ENCODE results near the gene PLCG2. TPM values are rescaled to one million over a fixed set of nuclear protein-coding genes. Genes with fewer than 3 reads are reported as not detected.

The PLCG2 gene
- total RNA-seq, 1 experiment from 2014 or later = 3.5 TPM

DNA sequence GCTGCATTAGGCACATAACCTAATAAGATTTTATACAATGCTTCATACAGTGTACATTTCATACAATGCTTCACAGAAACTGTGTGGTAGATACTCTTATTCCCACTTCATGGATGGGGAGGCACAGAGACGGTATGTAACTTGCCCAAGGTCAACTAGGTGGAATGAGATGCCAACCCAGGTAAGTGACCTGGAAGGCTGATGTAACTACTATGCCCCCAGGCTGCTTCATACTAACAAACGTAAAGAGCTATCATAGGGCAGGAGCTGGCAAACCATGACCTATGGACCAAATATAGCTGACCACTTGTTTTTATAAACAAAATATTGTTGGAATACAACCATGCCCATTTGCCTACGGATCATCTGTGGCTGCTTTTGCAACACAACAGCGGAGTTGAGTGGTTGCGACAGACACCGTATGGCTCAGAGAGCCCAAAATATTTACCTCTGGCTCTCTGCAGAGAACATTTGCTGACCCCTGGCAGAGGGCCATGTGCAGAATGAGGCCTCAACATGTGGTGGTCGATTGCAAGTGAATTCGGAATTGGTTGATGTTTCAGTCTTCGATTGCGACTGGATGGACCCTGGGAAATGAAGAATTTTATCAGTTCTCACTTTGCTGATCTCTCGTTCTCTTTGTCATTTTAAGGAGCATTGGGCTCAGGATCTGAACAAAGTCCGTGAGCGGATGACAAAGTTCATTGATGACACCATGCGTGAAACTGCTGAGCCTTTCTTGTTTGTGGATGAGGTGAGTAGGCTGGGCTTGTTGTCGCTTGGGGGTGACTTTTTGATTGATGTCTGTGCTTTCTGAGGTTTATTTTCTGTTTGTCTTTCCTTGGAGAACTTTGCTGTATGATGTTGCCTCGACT lies 109.7 kb downstream of the PLCG2 start:
- no peak overlapping the region for H3K4me2 ChIP-seq (ENCODE audit: low read length)
- ATAC-seq (no peak), DNase-seq (no peak)
- no peaks in the 10 kb centered on the region for H3K9me2 ChIP-seq (replicated peaks; ENCODE audit: low read length)
- no peaks in the 10 kb centered on the region for H3K9me3 ChIP-seq (ENCODE audit: low read length)
- BruUV-seq (replicated peaks) = no TSS peak
- intact Hi-C loops (cut with micrococcal nuclease) = no loop called here
- no peak overlapping the region for H2AFZ ChIP-seq (ENCODE audit: low read length)
- no peak overlapping the region for H3K27ac ChIP-seq (ENCODE audit: low read length)
- H3F3A ChIP-seq (ENCODE audit: low read length, unreplicated experiment) = no peaks in the 10 kb centered on the region
- no peaks in the 10 kb centered on the region for H3K36me3 ChIP-seq (ENCODE audit: low read depth, low read length)
- H3K4me1 ChIP-seq (ENCODE audit: insufficient read depth, low read length) = peaks cover 13% of the 10 kb centered on the region
- ChIA-PET CTCF (no interaction called here), POLR2A (ENCODE audit: unreplicated experiment) (interaction anchor here (0.6 kb wide), 1 partner anchor 20 kb away, joined by 3 read pairs; no protein-coding TSS in a partner anchor)
- H3K4me3 ChIP-seq (ENCODE audit: low read length) = no peak overlapping the region
- TF ChIP-seq, protein P1, sequence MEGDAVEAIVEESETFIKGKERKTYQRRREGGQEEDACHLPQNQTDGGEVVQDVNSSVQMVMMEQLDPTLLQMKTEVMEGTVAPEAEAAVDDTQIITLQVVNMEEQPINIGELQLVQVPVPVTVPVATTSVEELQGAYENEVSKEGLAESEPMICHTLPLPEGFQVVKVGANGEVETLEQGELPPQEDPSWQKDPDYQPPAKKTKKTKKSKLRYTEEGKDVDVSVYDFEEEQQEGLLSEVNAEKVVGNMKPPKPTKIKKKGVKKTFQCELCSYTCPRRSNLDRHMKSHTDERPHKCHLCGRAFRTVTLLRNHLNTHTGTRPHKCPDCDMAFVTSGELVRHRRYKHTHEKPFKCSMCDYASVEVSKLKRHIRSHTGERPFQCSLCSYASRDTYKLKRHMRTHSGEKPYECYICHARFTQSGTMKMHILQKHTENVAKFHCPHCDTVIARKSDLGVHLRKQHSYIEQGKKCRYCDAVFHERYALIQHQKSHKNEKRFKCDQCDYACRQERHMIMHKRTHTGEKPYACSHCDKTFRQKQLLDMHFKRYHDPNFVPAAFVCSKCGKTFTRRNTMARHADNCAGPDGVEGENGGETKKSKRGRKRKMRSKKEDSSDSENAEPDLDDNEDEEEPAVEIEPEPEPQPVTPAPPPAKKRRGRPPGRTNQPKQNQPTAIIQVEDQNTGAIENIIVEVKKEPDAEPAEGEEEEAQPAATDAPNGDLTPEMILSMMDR (conservative IDR thresholded peaks at IDR 0.05; ENCODE audit: low read depth, low read length) = no peak
- TF ChIP-seq EZH2phosphoT487 (IDR thresholded peaks at IDR 0.05; ENCODE audit: borderline replicate concordance, low read length) (no peak), EZH2 (IDR thresholded peaks at IDR 0.05; ENCODE audit: low read length, unreplicated experiment) (no peak)
- H3K27me3 ChIP-seq (ENCODE audit: low read length) = no peaks in the 10 kb centered on the region
- no peaks in the 10 kb centered on the region for H4K20me1 ChIP-seq (ENCODE audit: low read length)
- H3K9ac ChIP-seq (ENCODE audit: low read length) = no peak overlapping the region
- no peaks in the 10 kb centered on the region for H3K79me2 ChIP-seq (ENCODE audit: low read length)

DNA sequence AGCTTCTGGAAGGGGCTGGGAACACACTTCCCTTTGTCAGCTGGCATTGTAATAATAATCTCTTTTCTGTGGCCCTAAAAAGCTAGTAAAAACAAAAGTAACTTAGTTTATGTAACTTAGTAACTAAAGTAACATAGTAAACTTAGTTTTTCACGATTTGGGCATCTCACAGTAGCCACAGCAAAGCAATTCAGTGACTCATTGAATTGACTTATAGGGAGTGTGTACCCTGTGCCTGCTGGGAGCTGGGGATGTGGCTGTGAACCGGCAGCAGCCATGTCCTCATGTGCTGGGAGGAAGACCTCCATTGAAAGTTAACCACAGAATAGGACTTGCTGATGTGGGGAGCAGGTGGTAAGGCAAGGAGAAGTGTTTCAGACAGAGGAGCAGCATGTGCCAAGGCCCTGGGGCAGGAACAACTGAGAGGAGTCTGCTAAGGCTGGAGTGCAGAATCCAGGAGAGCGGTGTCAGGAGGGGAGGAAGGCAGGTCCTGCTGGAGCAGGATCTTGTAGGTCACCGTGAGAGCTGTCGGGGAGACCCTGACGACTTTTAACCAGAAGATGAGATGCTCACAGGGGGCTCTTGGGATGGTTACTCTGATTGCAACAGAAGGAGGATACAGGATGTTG lies 112.8 kb downstream of the PLCG2 start:
- no peaks in the 10 kb centered on the region for H3K9me3 ChIP-seq (ENCODE audit: low read length)
- H4K20me1 ChIP-seq (ENCODE audit: low read length) = no peaks in the 10 kb centered on the region
- no peaks in the 10 kb centered on the region for H3K36me3 ChIP-seq (ENCODE audit: low read depth, low read length)
- H3K4me2 ChIP-seq (ENCODE audit: low read length) = no peak overlapping the region
- BruUV-seq (replicated peaks) = no TSS peak
- DNase-seq = peak; percentile 63
- H3K27me3 ChIP-seq (ENCODE audit: low read length) = no peaks in the 10 kb centered on the region
- no peak overlapping the region for H3K4me3 ChIP-seq (ENCODE audit: low read length)
- intact Hi-C loops (cut with micrococcal nuclease) = loop anchor here (1.0 to 10.0 kb wide), 4 partner anchors 9 to 339 kb away; partner anchors contain the start of gene HSD17B2
- peak overlapping the region; percentile 57 for H2AFZ ChIP-seq (ENCODE audit: low read length)
- H3K9me2 ChIP-seq (replicated peaks; ENCODE audit: low read length) = no peaks in the 10 kb centered on the region
- H3K79me2 ChIP-seq (ENCODE audit: low read length) = no peaks in the 10 kb centered on the region
- CTCF ChIA-PET = interaction anchor here (0.5 to 1.5 kb wide), 2 partner anchors 105 to 489 kb away, joined by 9 to 13 read pairs; no protein-coding TSS in a partner anchor
- no peak overlapping the region for H3K9ac ChIP-seq (ENCODE audit: low read length)
- H3F3A ChIP-seq (ENCODE audit: low read length, unreplicated experiment) = no peaks in the 10 kb centered on the region
- ATAC-seq = peak; percentile 94
- H3K27ac ChIP-seq (ENCODE audit: low read length) = peak overlapping the region; percentile 62
- peaks cover 13% of the 10 kb centered on the region for H3K4me1 ChIP-seq (ENCODE audit: insufficient read depth, low read length)
- POLR2A ChIA-PET (ENCODE audit: unreplicated experiment) = interaction anchor here (0.5 to 0.6 kb wide), 3 partner anchors 25 to 465 kb away, joined by 3 to 6 read pairs (median 4); no protein-coding TSS in a partner anchor
- TF ChIP-seq, protein P1 (conservative IDR thresholded peaks at IDR 0.05; ENCODE audit: low read depth, low read length) = no peak
